Measurements from ENCODE around the gene SEC14L6.
A peak's percentile ranks its signal among the peaks of the same experiment; 100 is the strongest.
"Not testable (repeated sequence)": the region's sequence is repeated elsewhere in the genome, so short reads cannot be mapped to it uniquely, and the experiment has no call there.

SEC14L6 gene

DNA sequence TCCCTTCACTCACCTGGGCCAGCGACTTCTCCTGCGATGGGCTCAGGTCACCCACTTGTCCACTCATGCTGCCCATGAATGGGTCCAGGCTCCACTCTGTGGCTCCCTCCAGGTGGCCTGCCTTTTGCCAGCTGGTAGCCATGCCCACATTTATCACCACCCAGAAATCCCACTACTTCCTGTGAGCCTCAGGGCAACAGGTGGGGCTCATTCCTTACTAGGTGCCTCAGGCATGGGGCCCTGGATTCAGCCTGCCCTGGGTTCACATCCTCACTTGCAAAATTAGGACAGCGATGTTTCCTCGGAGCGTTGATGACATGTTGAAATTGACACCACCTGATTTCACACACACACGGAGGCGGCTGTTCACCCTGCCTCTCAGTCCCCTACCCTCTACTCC is at the start of gene SEC14L6:
SEC14L6 (minus strand) TSS at position 126 of the 400 bp plus-strand sequence; CDS start at position 67, 59 bp downstream.
- no peak for DNase-seq (ENCODE audit: low read depth in 2 of 2)

DNA sequence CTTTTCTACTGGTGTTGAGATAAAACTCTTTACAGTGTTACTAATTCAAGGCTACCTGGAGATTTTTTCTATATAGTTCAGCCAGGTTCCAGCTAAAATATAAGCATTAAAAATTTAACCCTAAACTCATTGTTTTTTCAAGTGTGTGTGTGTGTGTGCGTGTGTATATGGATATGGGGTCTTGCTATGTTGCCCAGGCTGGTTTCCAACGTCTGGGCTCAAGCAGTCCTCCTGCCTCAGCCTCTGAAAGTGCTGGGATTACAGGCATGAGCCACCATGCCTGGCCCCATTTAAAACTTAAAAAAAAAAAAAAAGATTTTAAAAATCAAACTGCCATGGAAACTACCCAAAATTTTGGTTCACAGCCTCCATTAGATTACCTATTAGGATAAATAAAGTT is 49.7 kb upstream of the SEC14L6 start:
- DNase-seq (ENCODE audit: low read depth in 2 of 2) = no peak

DNA sequence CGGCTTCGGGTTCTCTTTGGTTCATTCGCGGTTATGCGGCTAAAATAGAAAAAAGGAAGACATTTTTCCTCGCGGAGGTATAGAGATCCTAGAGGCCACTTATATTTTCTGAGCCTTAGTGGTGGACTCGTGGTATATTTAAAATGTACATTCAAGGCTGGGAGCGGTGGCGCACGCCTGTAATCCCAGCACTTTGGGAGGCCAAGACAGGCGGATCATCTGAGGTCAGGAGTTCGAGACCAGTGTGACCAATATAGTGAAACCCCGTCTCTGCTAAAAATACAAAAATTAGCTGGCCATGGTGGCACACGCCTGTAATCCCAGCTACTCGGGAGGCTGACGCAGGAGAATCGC is 45.8 kb upstream of the SEC14L6 start:
- DNase-seq (ENCODE audit: low read depth in 2 of 2) = not testable (repeated sequence)

DNA sequence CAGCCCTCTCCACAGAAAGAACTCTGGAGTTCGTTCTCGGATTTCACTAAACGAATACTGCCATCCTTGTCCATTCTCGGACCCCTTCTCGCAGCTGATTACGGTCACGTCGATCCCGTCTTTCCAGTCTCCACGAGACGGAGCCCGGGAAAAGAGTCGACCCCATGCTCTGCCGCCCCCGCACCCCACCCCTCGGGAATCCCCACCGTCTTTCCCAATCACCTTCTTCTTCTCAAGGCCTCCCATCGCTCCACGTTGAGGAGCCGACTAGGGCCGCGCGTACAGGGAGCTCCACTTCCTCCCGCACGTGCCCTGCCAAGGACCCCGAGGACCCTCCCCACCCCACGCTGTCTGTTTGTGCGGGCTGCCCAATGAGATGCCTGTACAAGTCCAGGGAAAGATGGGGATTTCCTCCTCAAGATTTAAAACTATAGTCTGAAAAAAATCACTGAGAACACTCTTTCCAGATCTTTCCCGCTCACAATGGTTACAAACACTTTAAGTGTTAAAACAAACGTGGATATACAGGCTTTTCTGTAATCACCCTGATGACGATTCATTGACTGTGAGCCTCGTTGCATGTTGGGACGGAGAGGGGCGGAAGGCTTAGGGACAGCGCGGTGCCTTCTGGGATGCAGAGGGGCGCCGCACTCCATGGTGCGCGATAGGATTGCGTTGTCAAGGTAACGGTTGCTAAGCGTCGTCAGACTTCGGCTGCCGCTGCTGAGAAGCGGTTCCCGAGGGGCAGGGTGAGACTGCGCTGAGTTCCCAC is 45.2 kb upstream of the SEC14L6 start, which contains the start of gene PES1:
PES1 (minus strand) TSS at position 323 of the 772 bp plus-strand sequence; CDS start at position 246, 77 bp downstream.
- DNase-seq (ENCODE audit: low read depth in 2 of 2) = peak; percentile 97

DNA sequence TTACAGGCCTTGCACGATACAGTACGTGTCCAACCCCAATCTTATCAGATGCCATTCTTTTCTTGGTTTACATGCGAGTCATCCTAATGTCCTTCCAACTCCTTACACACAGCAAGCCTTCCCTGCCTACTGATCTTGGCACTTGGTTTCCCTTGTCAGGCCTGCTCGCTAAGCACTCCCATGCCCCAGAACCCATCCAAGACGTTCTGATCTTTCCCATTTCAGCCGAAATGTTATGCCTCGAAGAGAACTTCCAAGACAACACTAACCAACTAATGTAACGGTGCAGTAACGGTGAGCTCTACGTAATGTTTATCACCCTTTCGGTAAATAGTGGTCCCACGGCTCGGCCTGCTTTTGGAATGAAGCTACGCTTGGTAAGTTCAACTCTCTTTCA is 44.6 kb upstream of the SEC14L6 start:
- DNase-seq (ENCODE audit: low read depth in 2 of 2) = no peak

DNA sequence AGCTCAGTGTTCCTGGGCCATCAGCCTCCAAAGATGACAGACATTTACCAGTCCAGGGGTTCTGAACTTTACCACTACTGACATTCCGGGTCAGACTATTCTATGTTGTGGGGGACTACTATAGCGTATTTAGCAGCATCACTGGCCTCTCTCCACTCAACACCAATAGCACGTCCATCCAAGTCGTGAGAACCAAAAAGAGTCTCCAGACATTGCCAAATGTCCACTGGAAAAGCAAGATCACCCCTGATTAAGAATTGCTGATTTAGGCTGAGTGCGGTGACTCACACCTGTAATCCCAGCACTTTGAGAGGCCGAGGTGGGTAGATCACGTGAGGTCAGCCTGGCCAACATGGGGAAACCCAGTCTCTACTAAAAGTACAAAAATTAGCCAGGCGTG is 39.9 kb upstream of the SEC14L6 start:
- no peak for DNase-seq (ENCODE audit: low read depth in 2 of 2)

DNA sequence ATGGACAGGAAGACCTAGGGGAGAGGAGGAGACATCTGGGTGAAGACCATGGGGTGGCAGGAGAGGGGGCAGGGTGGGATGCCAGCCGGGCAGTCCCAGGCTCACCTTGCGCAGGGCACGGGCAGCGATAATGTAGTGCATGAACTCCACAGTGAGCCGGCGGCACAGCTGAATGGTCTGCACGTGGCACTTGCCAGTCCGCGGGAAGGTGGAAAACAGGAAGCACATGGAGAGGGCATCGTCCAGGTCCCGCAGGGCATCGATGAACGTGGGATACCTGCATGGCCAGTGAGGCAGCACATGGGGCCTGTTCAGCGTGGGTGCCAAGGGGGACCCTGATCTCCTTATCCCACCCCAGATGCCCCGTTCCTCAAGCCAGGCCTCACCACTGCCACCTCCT is 37.9 kb upstream of the SEC14L6 start:
- no peak for DNase-seq (ENCODE audit: low read depth in 2 of 2)

DNA sequence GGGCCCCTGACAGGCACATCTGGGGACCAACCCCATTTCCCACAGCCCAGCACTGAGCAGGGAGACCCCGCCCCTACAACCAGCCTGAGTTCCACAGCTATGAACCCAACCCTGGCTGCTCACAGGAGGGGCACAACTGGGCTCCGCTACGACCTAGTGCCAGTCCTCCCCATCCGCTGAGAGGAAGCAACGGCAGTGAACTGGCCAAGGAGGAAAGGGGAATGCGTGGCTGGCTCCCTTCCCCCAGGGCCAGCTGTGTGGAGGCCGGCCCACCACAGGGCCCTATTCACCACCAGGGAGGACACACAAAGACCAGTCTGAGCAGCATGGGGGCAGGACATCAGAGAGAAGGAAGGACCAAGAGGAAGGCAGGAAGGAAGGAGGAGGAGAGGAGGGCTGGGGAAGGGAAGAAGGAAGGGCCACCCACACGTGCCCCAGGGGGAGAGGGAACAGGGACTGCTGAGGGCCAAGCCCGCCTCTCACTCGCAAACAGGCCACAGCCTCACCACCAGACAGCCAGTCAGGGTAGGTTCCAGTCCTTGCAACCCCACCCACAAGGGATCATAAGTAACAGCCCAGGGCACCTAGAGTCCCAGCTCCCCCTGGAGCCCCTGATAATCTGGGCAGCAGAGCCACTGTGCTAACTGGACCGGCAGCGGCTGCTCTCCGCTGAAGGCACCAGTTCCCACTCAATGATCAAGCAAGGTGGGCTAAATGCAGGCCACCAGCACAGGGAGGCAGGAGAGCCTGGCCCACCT is 36.4 kb upstream of the SEC14L6 start:
- no peak for DNase-seq (ENCODE audit: low read depth in 2 of 2)

DNA sequence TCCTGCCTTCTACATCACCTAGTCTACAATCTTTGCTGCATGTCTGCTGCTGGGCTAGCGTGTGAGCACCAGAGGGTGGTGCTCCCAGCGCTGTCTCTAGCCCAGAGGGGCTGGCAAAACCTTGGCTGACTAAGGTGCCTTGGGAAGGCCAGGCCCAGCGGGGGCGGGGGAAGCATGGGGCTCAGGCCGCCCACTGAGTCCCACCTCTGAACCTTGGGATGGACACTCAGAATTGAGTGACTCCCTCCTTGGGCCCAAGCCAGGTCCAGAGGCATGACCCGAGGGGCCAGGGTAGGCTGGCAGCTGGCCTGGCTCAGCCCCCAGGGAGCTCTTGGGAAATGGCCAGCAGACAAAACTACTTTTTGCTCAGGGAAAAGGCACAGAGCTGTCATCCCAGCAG is 35.5 kb upstream of the SEC14L6 start:
- no peak for DNase-seq (ENCODE audit: low read depth in 2 of 2)

DNA sequence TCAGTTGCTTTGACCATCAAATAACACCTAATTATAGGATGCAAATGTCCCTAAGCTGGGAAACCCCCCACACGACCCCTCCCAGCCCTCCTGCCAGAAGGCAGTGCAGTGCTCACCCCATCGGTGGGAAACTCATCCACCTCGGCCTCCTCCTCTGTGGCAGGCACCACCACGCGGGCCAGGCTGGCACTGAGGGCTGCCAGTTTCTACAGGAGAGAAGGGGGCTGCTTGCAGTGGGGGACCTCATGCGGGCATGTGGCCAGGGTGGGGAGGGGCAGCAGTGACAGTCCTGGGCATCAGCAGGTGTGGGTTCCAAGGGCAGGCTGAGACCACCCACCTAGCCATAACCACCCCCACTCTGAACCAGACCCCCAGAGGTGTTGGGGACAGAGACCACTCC is 34.4 kb upstream of the SEC14L6 start:
- DNase-seq (ENCODE audit: low read depth in 2 of 2) = no peak

DNA sequence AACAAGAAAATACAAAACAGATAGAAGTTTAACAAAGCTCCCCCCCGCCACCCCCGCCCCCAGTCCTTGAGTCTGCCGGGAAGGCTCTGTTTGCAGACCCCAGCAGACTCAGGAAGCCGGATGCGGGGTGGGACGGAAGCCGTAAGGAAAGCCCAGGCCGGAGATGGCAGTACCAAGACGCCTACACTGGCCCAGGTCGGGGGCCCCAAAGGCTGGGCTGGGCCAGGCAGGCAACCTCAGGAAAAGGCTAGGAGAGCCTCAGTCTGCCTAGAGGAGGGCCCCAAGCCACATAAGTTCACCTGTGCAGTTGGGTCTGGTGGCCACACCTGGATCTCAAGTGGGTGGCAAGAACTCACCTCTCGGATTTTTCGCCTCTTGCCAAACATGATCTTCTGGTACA is 31.9 kb upstream of the SEC14L6 start:
- no peak for DNase-seq (ENCODE audit: low read depth in 2 of 2)

DNA sequence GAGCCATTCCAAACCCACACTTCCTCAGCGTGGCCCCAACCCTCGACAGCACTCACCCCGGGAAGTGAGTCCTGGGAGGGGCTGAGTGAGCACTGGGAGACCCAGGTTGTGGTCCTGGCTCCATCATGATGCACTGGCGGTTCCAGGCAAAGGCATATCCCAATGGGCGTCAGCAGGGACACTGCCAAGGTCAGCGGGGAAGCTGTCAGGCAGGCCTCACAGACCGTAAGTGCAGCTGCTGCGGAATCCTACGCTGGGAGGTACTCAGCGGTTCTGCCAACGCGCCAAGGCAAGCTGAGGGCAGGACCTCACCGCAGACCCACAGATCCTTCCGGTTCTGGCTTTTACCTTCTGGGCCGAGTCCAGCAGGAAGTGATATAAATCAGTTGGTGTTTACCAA is 29.3 kb upstream of the SEC14L6 start:
- DNase-seq (ENCODE audit: low read depth in 2 of 2) = no peak

DNA sequence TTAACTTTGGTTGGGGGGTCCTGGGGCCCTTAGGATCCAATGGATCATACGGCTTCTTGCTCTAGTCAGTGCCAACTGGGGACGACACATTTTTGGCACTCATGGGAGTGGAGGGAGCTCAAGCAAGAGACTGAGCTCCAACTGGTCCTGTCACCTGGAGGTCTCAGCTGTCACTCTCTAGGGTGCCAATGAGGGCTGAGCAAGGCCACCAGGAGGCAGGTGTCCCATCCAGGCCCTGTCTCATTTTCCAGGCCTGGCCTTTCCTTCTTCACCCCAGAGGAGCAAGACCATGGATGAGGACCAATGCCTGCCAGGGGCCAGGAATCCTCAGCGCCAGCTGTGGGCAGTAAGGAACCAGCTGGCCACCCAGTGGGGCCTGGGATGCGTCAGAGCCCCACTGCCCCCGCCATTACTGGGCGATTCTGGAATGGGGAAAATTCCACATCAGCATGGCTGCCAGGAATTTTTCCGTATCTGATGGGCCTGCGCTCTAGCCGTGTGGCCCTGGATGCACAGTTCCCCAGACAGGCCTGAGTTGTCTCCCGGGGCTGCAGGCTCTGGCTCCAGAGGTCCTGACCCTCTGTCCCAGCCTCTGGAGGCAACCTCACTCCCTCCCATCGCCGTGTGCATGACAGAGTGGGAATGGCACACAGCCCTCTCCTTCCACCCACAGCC is 28.6 kb upstream of the SEC14L6 start:
- DNase-seq (ENCODE audit: low read depth in 2 of 2) = no peak

DNA sequence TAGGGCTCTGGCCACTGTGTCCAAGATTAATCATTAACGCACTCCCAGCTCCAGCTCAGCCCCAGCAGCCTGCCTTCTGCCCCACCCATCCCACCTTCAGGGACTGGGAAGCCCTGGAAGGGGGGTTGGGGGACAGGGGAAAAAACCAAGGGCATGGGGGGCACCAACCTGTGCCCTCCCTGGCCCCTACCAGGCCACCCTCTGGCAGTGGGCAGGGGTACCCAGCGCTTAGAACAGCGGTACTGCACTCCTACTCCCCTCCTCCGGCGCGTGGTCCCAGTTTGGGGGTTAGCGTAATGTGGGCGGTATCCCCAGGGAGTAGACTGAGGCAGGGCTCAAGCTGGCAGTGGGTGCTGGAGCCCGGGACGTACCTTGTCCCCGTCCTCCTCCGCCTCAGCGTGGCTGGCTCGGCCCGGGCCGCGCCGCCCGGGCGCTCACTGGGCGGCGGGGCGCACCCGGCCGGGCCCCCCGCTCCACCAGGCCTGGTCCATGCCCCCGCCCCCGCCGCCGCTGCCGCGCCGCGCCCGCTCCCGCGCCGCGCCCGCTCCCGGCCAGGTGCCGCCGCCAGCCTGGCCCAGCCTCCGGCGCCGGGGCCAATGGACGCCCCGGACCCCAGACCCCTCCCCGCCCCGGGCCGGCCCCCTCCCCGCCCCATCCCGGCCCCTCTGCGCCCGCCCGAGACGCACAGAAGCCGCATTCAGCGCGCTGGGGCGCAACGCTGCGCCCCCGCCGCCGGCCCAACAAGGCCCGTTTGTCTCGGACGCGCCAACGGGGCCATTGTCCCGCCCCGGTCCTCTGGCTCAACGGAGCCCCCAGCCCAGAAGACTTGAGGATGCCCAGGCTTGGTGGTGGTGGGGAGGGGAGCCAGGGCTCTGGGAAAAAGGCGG is 27.8 kb upstream of the SEC14L6 start, which contains the start of gene GAL3ST1:
GAL3ST1 (minus strand) TSS at position 571 of the 887 bp plus-strand sequence. CDS start 17,273 bp downstream, outside the sequence.
- no peak for DNase-seq (ENCODE audit: low read depth in 2 of 2)

DNA sequence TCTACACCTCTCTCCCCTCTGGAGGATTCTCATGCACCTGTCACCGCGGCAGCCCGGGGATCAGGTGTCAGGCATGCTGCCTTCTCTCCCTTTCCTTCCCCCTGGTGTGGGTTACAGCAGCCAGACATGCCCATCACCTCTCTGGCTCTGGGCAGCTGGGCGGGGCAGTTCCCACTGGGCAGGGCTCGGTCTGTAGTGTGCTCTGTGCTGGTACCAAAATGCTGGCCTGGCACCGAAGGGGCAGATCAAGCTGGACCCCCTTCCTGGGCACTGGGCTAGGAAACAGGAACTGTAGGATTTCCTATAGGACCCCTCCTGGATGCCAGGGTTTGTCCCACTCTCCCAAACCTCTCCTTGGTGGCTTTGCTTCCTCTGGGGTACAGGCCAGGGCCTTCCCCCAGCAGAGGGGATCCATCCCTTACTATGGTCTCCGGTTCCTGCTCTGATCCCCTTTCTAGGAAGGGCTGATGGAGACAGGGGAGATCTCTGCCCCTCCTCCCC is 27.1 kb upstream of the SEC14L6 start:
- no peak for DNase-seq (ENCODE audit: low read depth in 2 of 2)

DNA sequence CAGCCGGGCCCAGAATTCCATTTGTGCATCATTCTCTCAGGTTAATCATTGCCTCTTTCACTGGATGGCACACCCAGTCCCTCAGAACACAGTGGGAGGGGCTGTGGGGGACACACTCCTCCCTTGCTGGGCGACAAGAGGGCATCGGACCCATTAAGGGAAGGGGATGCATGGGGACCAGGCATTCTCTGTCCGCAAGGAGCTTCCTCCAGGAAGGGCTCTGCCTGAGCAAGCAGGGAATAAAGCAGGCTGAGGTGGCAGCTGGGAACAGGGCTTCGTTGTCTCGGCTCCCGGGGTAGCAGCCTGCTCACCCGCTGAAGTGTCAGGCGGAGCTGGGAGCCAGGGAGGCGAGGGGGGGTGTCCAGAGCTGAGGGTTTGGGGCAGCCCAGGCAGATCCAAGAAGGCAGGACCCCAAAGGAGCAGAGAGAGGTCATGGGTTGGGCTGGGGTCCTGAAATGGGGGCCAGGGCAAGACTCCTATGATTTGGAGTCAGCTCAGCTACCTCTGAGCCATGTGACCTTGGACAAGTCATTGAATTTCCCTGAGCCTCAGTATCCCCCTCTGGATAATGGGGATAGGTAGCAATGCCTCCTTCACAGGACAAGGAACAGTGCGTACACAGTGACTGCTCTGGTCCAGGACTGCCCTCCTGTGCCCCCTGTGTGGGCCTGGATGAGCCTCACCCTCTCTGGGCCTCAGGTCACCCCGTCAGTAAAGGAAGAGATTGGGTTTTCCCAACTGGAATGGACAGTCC is 26.5 kb upstream of the SEC14L6 start:
- DNase-seq (ENCODE audit: low read depth in 2 of 2) = no peak

DNA sequence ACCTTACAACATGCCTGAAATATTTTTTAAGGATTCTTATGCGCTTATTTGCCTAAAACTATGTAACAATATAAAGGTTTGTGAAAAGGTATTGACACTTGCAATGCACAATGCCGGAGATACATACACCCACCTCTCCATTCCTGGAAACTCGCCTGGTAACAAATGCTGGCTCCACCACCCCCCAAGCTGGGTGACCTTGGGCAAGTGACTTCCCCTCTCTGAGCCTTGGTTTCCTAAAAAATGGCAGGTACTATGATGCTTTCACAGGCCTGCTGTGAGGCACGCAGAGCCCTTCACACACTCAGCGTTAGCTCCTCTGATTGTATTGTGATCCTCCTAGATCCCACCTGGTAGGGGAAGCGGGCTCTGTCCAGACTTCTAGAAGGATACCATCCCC is 25.7 kb upstream of the SEC14L6 start:
- no peak for DNase-seq (ENCODE audit: low read depth in 2 of 2)

DNA sequence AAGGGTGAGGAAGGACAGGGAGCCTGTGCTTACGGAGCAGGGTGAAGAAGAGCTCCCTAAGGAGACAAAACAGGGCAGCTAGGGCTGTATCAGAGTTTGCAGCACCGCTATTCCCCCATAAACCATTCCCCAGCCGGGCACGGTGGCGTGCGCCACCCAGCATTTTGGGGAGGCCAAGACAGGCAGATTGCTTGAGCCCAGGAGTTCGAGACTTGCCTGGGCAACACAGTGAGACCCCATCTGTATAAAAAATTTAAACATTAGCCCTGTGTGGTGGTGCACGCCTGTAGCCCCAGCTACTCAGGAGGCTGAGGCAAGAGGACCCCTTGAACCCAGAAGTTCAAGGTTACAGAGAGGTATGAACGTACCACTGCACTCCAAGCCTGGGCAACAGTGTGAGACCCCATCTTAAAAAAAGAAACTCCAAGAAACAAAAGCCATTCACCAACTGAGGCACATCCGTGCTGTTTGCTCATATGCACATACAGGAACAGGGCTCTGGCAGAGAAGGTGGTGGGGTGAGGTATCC is 23.2 kb upstream of the SEC14L6 start:
- DNase-seq (ENCODE audit: low read depth in 2 of 2) = no peak

DNA sequence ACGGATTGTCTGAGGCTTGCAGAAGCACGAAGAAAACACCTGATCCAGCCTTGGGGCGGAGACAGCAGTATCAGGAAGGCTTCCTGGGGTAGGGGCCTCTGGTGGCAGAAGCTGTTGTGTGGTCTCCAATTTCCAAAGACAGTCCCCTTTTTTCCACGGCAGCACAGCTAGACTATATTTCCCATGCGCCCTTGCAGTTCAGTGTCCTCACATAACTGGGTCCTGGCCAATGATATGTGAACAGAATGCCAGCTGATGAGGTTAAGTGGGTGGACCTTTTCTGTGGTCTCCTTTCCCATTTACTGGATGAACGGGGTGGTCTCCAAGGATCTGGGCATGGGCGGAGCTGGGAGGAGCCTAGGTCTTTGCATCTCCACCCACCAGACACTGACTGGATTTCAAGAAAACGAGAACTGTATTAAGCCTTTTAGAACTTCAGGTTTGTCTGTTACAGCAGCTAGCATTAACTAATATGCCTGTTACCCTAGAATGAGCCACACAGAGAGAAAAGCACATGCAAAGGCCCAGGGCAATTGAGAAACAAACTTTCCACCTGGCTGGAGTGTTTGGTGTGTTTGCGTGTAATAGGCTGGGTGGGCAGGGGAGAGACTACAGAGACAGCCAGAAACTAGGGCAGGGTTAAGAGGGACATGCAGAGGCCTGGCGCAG is 21.7 kb upstream of the SEC14L6 start:
- DNase-seq (ENCODE audit: low read depth in 2 of 2) = no peak

DNA sequence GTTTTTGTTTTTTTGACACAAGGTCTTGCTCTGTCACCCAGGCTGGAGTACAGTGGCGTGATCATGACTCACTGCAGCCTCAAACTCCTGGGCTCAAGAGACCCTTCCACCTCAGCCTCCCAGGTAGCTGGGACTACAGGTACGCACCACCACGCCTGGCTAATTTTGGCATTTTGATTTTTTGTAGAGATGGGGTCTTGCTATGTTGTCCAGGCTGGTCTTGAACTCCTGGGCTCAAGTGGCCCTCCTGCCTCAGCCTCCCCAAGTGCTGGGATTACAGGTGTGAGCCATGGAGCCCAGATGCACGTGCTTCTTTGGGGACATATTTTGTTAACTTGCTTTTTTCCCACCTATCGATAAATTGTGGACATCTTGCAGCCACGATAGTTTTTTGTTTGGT is 20.7 kb upstream of the SEC14L6 start:
- not testable (repeated sequence) for DNase-seq (ENCODE audit: low read depth in 2 of 2)

All from fibroblast of skin of left biceps (primary cell).